ENCODE measurements around the gene SLC17A9. TPM values are rescaled to one million over a fixed set of nuclear protein-coding genes. Genes with fewer than 3 reads are reported as not detected.

SLC17A9 gene
- total RNA-seq, 1 experiment from 2014 or later: 0.17 TPM

GRCh38 chr20:62923669-62924441 lies 28.7 kb upstream of the SLC17A9 start:
- no peaks in the 10 kb centered on the region for H3K9me3 ChIP-seq (ENCODE audit: low read depth, low read length, poor library complexity, severe bottlenecking)
- no peak for TF ChIP-seq EZH2 (IDR thresholded peaks at IDR 0.05; ENCODE audit: borderline replicate concordance, low read depth, low read length, poor library complexity, severe bottlenecking)
- TF ChIP-seq, protein P1, sequence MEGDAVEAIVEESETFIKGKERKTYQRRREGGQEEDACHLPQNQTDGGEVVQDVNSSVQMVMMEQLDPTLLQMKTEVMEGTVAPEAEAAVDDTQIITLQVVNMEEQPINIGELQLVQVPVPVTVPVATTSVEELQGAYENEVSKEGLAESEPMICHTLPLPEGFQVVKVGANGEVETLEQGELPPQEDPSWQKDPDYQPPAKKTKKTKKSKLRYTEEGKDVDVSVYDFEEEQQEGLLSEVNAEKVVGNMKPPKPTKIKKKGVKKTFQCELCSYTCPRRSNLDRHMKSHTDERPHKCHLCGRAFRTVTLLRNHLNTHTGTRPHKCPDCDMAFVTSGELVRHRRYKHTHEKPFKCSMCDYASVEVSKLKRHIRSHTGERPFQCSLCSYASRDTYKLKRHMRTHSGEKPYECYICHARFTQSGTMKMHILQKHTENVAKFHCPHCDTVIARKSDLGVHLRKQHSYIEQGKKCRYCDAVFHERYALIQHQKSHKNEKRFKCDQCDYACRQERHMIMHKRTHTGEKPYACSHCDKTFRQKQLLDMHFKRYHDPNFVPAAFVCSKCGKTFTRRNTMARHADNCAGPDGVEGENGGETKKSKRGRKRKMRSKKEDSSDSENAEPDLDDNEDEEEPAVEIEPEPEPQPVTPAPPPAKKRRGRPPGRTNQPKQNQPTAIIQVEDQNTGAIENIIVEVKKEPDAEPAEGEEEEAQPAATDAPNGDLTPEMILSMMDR (conservative IDR thresholded peaks at IDR 0.05; ENCODE audit: low read depth, low read length): no peak
- H3K4me3 ChIP-seq (ENCODE audit: low read depth, low read length, poor library complexity, severe bottlenecking): peak overlapping the region; percentile 72
- no peaks in the 10 kb centered on the region for H3K27me3 ChIP-seq (replicated peaks; ENCODE audit: insufficient read depth, low read depth, low read length, poor library complexity)
- DNase-seq (ENCODE audit: low spot score): no peak
- ChIA-PET CTCF (interaction anchor here (0.5 to 0.7 kb wide), 2 partner anchors 17 to 132 kb away, joined by 3 read pairs; no protein-coding TSS in a partner anchor), POLR2A (ENCODE audit: low non-redundant PET) (no interaction called here)
- no peaks in the 10 kb centered on the region for H3K36me3 ChIP-seq (ENCODE audit: insufficient read depth, low read length, poor library complexity, severe bottlenecking)
- no TSS peak for BruUV-seq (replicated peaks)
- H3K4me1 ChIP-seq (ENCODE audit: insufficient read depth, low read length, poor library complexity, severe bottlenecking): peaks cover 51% of the 10 kb centered on the region
- no peak overlapping the region for H3K27ac ChIP-seq (ENCODE audit: low read depth, low read length, poor library complexity, severe bottlenecking)
- intact Hi-C loops (cut with micrococcal nuclease; ENCODE audit: unreplicated experiment): no loop called here

DNA sequence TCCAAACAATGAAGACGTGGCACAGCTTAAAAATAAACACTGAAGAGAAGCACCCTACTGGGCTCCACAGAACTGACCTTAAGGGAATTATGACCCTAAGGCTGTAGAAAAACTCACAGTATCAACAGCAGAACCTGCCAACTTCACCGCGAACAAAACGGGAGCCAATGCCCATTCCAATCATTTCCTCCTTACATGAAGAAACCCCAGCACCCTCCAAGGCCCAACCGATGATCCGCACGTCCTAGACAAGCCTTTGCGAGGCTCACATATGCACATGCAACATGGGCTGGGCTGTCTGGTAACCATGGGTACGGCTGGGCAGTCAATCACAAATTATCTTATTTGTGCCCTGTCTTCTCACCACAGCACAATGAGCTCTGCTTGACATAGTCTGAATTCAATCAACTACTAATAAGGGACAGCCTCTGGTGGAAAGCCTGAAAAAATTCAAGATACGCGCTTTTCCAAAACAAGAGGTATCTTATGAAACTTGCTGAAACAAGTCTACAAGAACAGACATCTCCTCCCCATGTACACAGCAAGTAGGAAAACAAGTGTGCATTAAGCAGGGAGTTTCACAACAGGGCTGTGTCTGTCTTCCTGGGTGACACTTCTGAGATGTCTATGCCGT lies 27.9 kb upstream of the SLC17A9 start:
- no TSS peak for BruUV-seq (replicated peaks)
- peak overlapping the region; percentile 93 for H3K27ac ChIP-seq (ENCODE audit: low read depth, low read length, poor library complexity, severe bottlenecking)
- ChIA-PET POLR2A (ENCODE audit: low non-redundant PET) (interaction anchor here (0.6 kb wide), 1 partner anchor 23 kb away, joined by 4 read pairs; no protein-coding TSS in a partner anchor), CTCF (interaction anchor here (0.5 to 0.7 kb wide), 2 partner anchors 18 to 133 kb away, joined by 3 read pairs; no protein-coding TSS in a partner anchor)
- H3K9me3 ChIP-seq (ENCODE audit: low read depth, low read length, poor library complexity, severe bottlenecking): no peaks in the 10 kb centered on the region
- no peaks in the 10 kb centered on the region for H3K27me3 ChIP-seq (replicated peaks; ENCODE audit: insufficient read depth, low read depth, low read length, poor library complexity)
- TF ChIP-seq, protein P1 (conservative IDR thresholded peaks at IDR 0.05; ENCODE audit: low read depth, low read length): no peak
- TF ChIP-seq EZH2 (IDR thresholded peaks at IDR 0.05; ENCODE audit: borderline replicate concordance, low read depth, low read length, poor library complexity, severe bottlenecking): no peak
- peaks cover 48% of the 10 kb centered on the region for H3K4me1 ChIP-seq (ENCODE audit: insufficient read depth, low read length, poor library complexity, severe bottlenecking)
- peak; percentile 37 for DNase-seq (ENCODE audit: low spot score)
- no peaks in the 10 kb centered on the region for H3K36me3 ChIP-seq (ENCODE audit: insufficient read depth, low read length, poor library complexity, severe bottlenecking)
- H3K4me3 ChIP-seq (ENCODE audit: low read depth, low read length, poor library complexity, severe bottlenecking): peak overlapping the region; percentile 72
- intact Hi-C loops (cut with micrococcal nuclease; ENCODE audit: unreplicated experiment): no loop called here

- Histone ChIP-seq H3K9me3 (ENCODE audit: low read depth, low read length, poor library complexity, severe bottlenecking) (no peaks in the 10 kb centered on the region), H3K4me1 (ENCODE audit: insufficient read depth, low read length, poor library complexity, severe bottlenecking) (peaks cover 48% of the 10 kb centered on the region), H3K27me3 (replicated peaks; ENCODE audit: insufficient read depth, low read depth, low read length, poor library complexity) (no peaks in the 10 kb centered on the region), H3K36me3 (ENCODE audit: insufficient read depth, low read length, poor library complexity, severe bottlenecking) (no peaks in the 10 kb centered on the region), H3K27ac (ENCODE audit: low read depth, low read length, poor library complexity, severe bottlenecking) (peak overlapping the region; percentile 93), H3K4me3 (ENCODE audit: low read depth, low read length, poor library complexity, severe bottlenecking) (peak overlapping the region; percentile 72)
- no peak for DNase-seq (ENCODE audit: low spot score)
- intact Hi-C loops (cut with micrococcal nuclease; ENCODE audit: unreplicated experiment): no loop called here
- BruUV-seq (replicated peaks): no TSS peak
- POLR2A ChIA-PET (ENCODE audit: low non-redundant PET): interaction anchor here (0.6 kb wide), 1 partner anchor 24 kb away, joined by 4 read pairs; no protein-coding TSS in a partner anchor
- TF ChIP-seq EZH2 (IDR thresholded peaks at IDR 0.05; ENCODE audit: borderline replicate concordance, low read depth, low read length, poor library complexity, severe bottlenecking): no peak
- TF ChIP-seq, protein P1 (conservative IDR thresholded peaks at IDR 0.05; ENCODE audit: low read depth, low read length): no peak
- CTCF ChIA-PET: no interaction called here
Measured at GRCh38 chr20:62925076-62925419, 27.5 kb upstream of the SLC17A9 start.

Data from A673 (cell line).